ENCODE results near the gene COL25A1.

DNA sequence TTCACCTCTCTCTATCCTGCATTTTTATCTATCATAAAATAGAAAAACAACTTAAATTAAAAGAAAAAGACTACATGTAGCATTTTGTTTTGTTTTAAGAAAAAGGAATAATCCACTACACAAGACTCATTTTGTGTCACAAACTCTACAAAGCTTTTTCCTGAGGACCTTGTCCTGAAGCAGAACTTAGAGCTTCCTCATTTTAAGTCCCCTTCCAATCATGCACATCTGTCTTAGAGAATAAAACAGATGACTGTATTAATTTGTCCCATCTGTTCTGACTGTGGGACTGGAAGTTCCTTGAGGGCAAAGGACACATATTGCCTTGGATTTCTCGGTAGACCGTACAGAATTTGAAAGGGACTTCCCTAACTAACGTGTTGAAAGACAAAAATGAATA is 218.5 kb downstream of the COL25A1 start:
- no peak for TF ChIP-seq EZH2 (IDR thresholded peaks at IDR 0.05; ENCODE audit: insufficient read depth, low read length)
- TF ChIP-seq, protein P1, sequence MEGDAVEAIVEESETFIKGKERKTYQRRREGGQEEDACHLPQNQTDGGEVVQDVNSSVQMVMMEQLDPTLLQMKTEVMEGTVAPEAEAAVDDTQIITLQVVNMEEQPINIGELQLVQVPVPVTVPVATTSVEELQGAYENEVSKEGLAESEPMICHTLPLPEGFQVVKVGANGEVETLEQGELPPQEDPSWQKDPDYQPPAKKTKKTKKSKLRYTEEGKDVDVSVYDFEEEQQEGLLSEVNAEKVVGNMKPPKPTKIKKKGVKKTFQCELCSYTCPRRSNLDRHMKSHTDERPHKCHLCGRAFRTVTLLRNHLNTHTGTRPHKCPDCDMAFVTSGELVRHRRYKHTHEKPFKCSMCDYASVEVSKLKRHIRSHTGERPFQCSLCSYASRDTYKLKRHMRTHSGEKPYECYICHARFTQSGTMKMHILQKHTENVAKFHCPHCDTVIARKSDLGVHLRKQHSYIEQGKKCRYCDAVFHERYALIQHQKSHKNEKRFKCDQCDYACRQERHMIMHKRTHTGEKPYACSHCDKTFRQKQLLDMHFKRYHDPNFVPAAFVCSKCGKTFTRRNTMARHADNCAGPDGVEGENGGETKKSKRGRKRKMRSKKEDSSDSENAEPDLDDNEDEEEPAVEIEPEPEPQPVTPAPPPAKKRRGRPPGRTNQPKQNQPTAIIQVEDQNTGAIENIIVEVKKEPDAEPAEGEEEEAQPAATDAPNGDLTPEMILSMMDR (IDR thresholded peaks at IDR 0.05; ENCODE audit: insufficient read depth, low read depth, low read length) = no peak

Measured in astrocyte (in vitro differentiated cells and primary cell).